Ovary (tissue), 9 donors: ENCODE results near the gene MRNIP. TPM values are rescaled to one million over a fixed set of nuclear protein-coding genes. Genes with fewer than 3 reads are reported as not detected.

Experiments
- DNase-seq, 5 donors: peaks; one replicate each; pipeline ENCODE4 v3.0.0-alpha.2; 2019 to 2020
- H3K27ac ChIP-seq, 2 donors: fragments of 200-600 bp; one replicate each; pipeline versions ENCODE4 v1.5.1 to v1.8.0; 2019 to 2022
- H3K27me3 ChIP-seq: fragments of 200-600 bp; one replicate; pipeline ENCODE4 v1.8.0; 2022
- H3K36me3 ChIP-seq: fragments of 200-600 bp; sonication (generic); one replicate; pipeline ENCODE4 v1.5.1; 2019
- H3K4me1 ChIP-seq: one replicate; pipeline ENCODE4 v1.8.1; 2013; ENCODE audit warnings: mild to moderate bottlenecking, moderate library complexity; ENCODE audit not compliant: insufficient read depth
- H3K4me3 ChIP-seq: fragments of 200-600 bp; sonication (generic); one replicate; pipeline ENCODE4 v1.5.1; 2017
- H3K9me3 ChIP-seq, 2 donors: fragments of 200-600 bp in 1 of 2; sonication (generic) in 1 of 2; one replicate each; pipeline versions ENCODE4 v1.5.1 to v1.8.1; 2013 to 2019; ENCODE audit warnings: mild to moderate bottlenecking in 1 of 2, moderate library complexity in 1 of 2
- EP300 ChIP-seq: sonication (generic); formaldehyde crosslinking; IDR thresholded peaks from one replicate; pipeline ENCODE4 v1.6.1; 2017; ENCODE audit warnings: antibody characterized with exemption
- POLR2A ChIP-seq: fragments of 450-650 bp; IDR thresholded peaks from one replicate; pipeline ENCODE4 v1.6.1; 2017; ENCODE audit warnings: antibody characterized with exemption, mild to moderate bottlenecking, moderate library complexity
- WGBS, 3 donors: extraction: QIAGEN DNeasy Blood & Tissue Kit in 1 of 3; methylation state at CpG; one replicate each; pipeline versions ENCODE4 v1.1.5 to v1.1.7; 2013 to 2017; 5-methylcytosine and 5-hydroxymethylcytosine counted together
- intact Hi-C, 4 donors: fragments of 100-400 bp; cut with DNase I; formaldehyde crosslinking; loops; one replicate each; pipeline versions ENCODE4 v1.11.0 to v1.15.1; 2022 to 2023
- polyA plus RNA-seq, 2 donors: library from polyadenylated mRNA; stranded (reverse); fragments of 200-250 nt in 1 of 2; fragments of 350-450 nt in 1 of 2; fragmentation: Illumina TruSeq in 1 of 2; extraction: RNeasy Lipid Tissue Mini Kit (QIAGEN cat#74804) in 1 of 2; gene quantifications; one replicate each; pipeline ENCODE4 v1.2.3, GENCODE V29; 2013 to 2014
- total RNA-seq, 7 donors: library from RNA; depleted of rRNA in 2 of 7; stranded (reverse); fragments of >200 nt in 2 of 7; fragmentation: NEBNext Ultra II Directional in 3 of 7; extraction: Animal tissue kit (Norgen Biotek cat#: 25700) in 3 of 7; gene quantifications; one replicate each; pipeline versions ENCODE4 v1.1.0 to v1.2.4, GENCODE V29; 2016 to 2023
- TF ChIP-seq, protein P1 (sequence below), 3 donors: fragments of 450-650 bp in 2 of 3; fragments of 200-600 bp in 1 of 3; IDR thresholded peaks; one replicate each; pipeline versions ENCODE4 v1.5.1 to v1.8.0; 2016 to 2022; ENCODE audit warnings: antibody characterized with exemption in 3 of 3, mild to moderate bottlenecking in 1 of 3
- donor health status: DM: no; HTN: no; CAD: no; lungs with moderate emphysema.
- donor health status: DM: no; HTN: no; CAD: no.
- donor health status: Bipolar disorder and iron deficiency.
- donor health status: DM: yes; HTN: yes; CAD: no.
- donor health status: DM: no; HTN: no; CAD: no.
- donor health status: DM: yes; HTN: yes; CAD: no.

Gene MRNIP
- total and polyA plus RNA-seq, 9 donors, result 26.9 to 61.1 (median 50.3) TPM

GRCh38 chr5:179799644-179799973 is 59.0 kb downstream of the MRNIP start:
- WGBS, 3 donors, result 89 to 91% (median 90%) methylated on average over 5 of the region's 5 CpGs
- peaks cover 3% of the 10 kb centered on the region for H3K4me1 ChIP-seq
- no peak overlapping the region for H3K27ac ChIP-seq
- H3K36me3 ChIP-seq, result no peaks in the 10 kb centered on the region
- H3K27me3 ChIP-seq, result no peaks in the 10 kb centered on the region
- DNase-seq, result no peak
- no peaks in the 10 kb centered on the region for H3K9me3 ChIP-seq
- H3K4me3 ChIP-seq, result no peak overlapping the region
- TF ChIP-seq, protein P1, sequence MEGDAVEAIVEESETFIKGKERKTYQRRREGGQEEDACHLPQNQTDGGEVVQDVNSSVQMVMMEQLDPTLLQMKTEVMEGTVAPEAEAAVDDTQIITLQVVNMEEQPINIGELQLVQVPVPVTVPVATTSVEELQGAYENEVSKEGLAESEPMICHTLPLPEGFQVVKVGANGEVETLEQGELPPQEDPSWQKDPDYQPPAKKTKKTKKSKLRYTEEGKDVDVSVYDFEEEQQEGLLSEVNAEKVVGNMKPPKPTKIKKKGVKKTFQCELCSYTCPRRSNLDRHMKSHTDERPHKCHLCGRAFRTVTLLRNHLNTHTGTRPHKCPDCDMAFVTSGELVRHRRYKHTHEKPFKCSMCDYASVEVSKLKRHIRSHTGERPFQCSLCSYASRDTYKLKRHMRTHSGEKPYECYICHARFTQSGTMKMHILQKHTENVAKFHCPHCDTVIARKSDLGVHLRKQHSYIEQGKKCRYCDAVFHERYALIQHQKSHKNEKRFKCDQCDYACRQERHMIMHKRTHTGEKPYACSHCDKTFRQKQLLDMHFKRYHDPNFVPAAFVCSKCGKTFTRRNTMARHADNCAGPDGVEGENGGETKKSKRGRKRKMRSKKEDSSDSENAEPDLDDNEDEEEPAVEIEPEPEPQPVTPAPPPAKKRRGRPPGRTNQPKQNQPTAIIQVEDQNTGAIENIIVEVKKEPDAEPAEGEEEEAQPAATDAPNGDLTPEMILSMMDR (IDR thresholded peaks at IDR 0.05), result no peak
- TF ChIP-seq POLR2A (no peak), EP300 (no peak)
- intact Hi-C loops, result loop anchor here in 3 of 4 donors (5.0 to 10.0 kb wide), 3 partner anchors 37 to 105 kb away; partner anchors contain the start of genes MRNIP (in 1 of the 3) and TBC1D9B (in 1 of the 3)

GRCh38 chr5:179798771-179799643 is 59.6 kb downstream of the MRNIP start:
- H3K4me3 ChIP-seq, result no peak overlapping the region
- H3K36me3 ChIP-seq, result no peaks in the 10 kb centered on the region
- no peaks in the 10 kb centered on the region for H3K9me3 ChIP-seq
- H3K27me3 ChIP-seq, result no peaks in the 10 kb centered on the region
- no peak overlapping the region for H3K27ac ChIP-seq
- intact Hi-C loops, result loop anchor here in 3 of 4 donors (5.0 to 10.0 kb wide), 3 partner anchors 37 to 106 kb away; partner anchors contain the start of genes MRNIP (in 1 of the 3) and TBC1D9B (in 1 of the 3)
- DNase-seq, result peak in 3 of 5 donors; percentile 7 to 41 (median 26)
- WGBS, 3 donors, result 93 to 94% (median 93%) methylated on average over 36 of the region's 36 CpGs
- TF ChIP-seq, protein P1 (IDR thresholded peaks at IDR 0.05), result no peak
- TF ChIP-seq EP300 (no peak), POLR2A (no peak)
- peaks cover 8% of the 10 kb centered on the region for H3K4me1 ChIP-seq

GRCh38 chr5:179798144-179798770 is 60.4 kb downstream of the MRNIP start:
- H3K27me3 ChIP-seq, result no peaks in the 10 kb centered on the region
- peaks cover 13% of the 10 kb centered on the region for H3K4me1 ChIP-seq

GRCh38 chr5:179797741-179798140 is 60.9 kb downstream of the MRNIP start:
- no peaks in the 10 kb centered on the region for H3K9me3 ChIP-seq
- H3K4me3 ChIP-seq, result no peak overlapping the region
- H3K27me3 ChIP-seq, result no peaks in the 10 kb centered on the region
- peak in 2 of 5 donors; percentile 28 to 42 for DNase-seq
- TF ChIP-seq, protein P1 (IDR thresholded peaks at IDR 0.05), result no peak
- no peak for TF ChIP-seq EP300
- no peak for TF ChIP-seq POLR2A
- H3K4me1 ChIP-seq, result peaks cover 15% of the 10 kb centered on the region
- intact Hi-C loops, result loop anchor here in 3 of 4 donors (5.0 to 10.0 kb wide), 3 partner anchors 35 to 107 kb away; partner anchors contain the start of genes MRNIP (in 1 of the 3) and TBC1D9B (in 1 of the 3)
- no peak overlapping the region for H3K27ac ChIP-seq
- WGBS, 3 donors, result 91 to 93% (median 93%) methylated on average over 27 to 30 of the region's 30 CpGs
- no peaks in the 10 kb centered on the region for H3K36me3 ChIP-seq

More at GRCh38 chr5:179798144-179798770, 60.4 kb downstream of the MRNIP start:
- WGBS, 3 donors, result 91 to 98% (median 92%) methylated on average over 16 to 23 of the region's 23 CpGs
- DNase-seq, result peak in 2 of 5 donors; percentile 9 to 27
- no peaks in the 10 kb centered on the region for H3K36me3 ChIP-seq
- H3K4me3 ChIP-seq, result no peak overlapping the region
- H3K9me3 ChIP-seq, result no peaks in the 10 kb centered on the region
- TF ChIP-seq, protein P1 (IDR thresholded peaks at IDR 0.05), result no peak
- TF ChIP-seq EP300 (no peak), POLR2A (no peak)
- no peak overlapping the region for H3K27ac ChIP-seq
- intact Hi-C loops, result loop anchor here in 3 of 4 donors (5.0 to 10.0 kb wide), 3 partner anchors 36 to 107 kb away; partner anchors contain the start of genes MRNIP (in 1 of the 3) and TBC1D9B (in 1 of the 3)
